HepG2 (cell line): Measurements from ENCODE around the gene GUK1. TPM values are rescaled to one million over a fixed set of nuclear protein-coding genes. Genes with fewer than 3 reads are reported as not detected.
"Not testable (repeated sequence)": the region's sequence is repeated elsewhere in the genome, so short reads cannot be mapped to it uniquely, and the experiment has no call there.

ENCODE experiments used
- ATAC-seq: fragments of 200-7000 bp; cut with Tn5 transposase; 3 replicates; pipeline ENCODE4 v1.9.1; 2020; ENCODE audit warnings: mild to moderate bottlenecking, moderate library complexity
- BruUV-seq: library from RNA; stranded (reverse); fragments of 400-500 nt; replicated peaks from 2 replicates; lab custom pipeline; 2021; lab: Mats Ljungman, UMichigan
- CTCF ChIA-PET: fragments of 300-600 bp; formaldehyde crosslinking; extraction: SDS; loops from one replicate; lab custom pipeline; 2021; ENCODE audit warnings: low total read pairs, inconsistent platforms, low intra/inter-chr PET ratio; lab: Yijun Ruan, JAX
- POLR2A ChIA-PET: fragments of 350-600 bp; sonication (Branson Sonifier 250); formaldehyde crosslinking; loops from one replicate; lab custom pipeline; 2020; ENCODE audit warnings: antibody characterized with exemption, inconsistent platforms; lab: Yijun Ruan, JAX
- DNase-seq: peaks from one replicate; pipeline ENCODE4 v3.0.0-alpha.2; 2015; ENCODE audit warnings: low spot score
- FAIRE-seq: peaks from 3 replicates; lab custom pipeline; 2011; peaks lifted over from hg19 to GRCh38; lab: Jason Lieb, UNC
- H2AFZ ChIP-seq: one replicate; pipeline ENCODE4 v1.6.1; 2011; ENCODE audit warnings: low read length, inconsistent platforms
- H3K27ac ChIP-seq: fragments of 300-600 bp; 3 replicates; pipeline ENCODE4 v1.8.0; 2011; ENCODE audit warnings: mixed run types, mild to moderate bottlenecking, mixed read lengths, low read length, inconsistent platforms; ENCODE audit not compliant: insufficient read depth; ENCODE audit errors: extremely low read length
- H3K27me3 ChIP-seq, 2 experiments: fragments of 200-600 bp in 1 of 2; 2 replicates in 1 of 2; 3 replicates in 1 of 2; pipeline versions ENCODE4 v1.6.0 to v1.8.0; 2011; ENCODE audit warnings: low read length in 2 of 2, mild to moderate bottlenecking in 2 of 2, moderate library complexity in 2 of 2, inconsistent platforms in 1 of 2; ENCODE audit not compliant: insufficient read depth in 2 of 2, control insufficient read depth in 1 of 2
- H3K36me3 ChIP-seq, 2 experiments: fragments of 200-600 bp in 1 of 2; replicated peaks in 1 of 2; 2 replicates in 1 of 2; 3 replicates in 1 of 2; pipeline versions ENCODE4 v1.5.1 to v1.8.0; 2011; ENCODE audit warnings: low read length in 2 of 2, inconsistent platforms in 1 of 2; ENCODE audit not compliant: insufficient read depth in 2 of 2, control insufficient read depth in 1 of 2
- H3K4me1 ChIP-seq: 2 replicates; pipeline ENCODE4 v1.5.1; 2012; ENCODE audit warnings: low read length, inconsistent platforms; ENCODE audit not compliant: insufficient read depth
- H3K4me2 ChIP-seq: 2 replicates; pipeline ENCODE4 v1.6.0; 2011; ENCODE audit warnings: low read depth, low read length, inconsistent platforms
- H3K4me3 ChIP-seq, 3 experiments: fragments of 200-600 bp in 1 of 3; sonication (generic), shearing (Covaris generic) in 1 of 3; replicated peaks in 1 of 3; 2 replicates each; pipeline ENCODE4 v1.5.1; 2011 to 2016; ENCODE audit warnings: low read length in 3 of 3, inconsistent platforms in 2 of 3, low read depth in 2 of 3, mild to moderate bottlenecking in 2 of 3, control low read depth in 1 of 3, mixed read lengths in 1 of 3; ENCODE audit not compliant: insufficient read depth in 1 of 3
- H3K79me2 ChIP-seq: one replicate; pipeline ENCODE4 v1.6.1; 2011; ENCODE audit warnings: low read length, inconsistent platforms; ENCODE audit not compliant: insufficient read depth
- H3K9ac ChIP-seq: 2 replicates; pipeline ENCODE4 v1.6.0; 2011; ENCODE audit warnings: mild to moderate bottlenecking, low read depth, low read length, inconsistent platforms; ENCODE audit not compliant: insufficient read depth
- H3K9me3 ChIP-seq: 2 replicates; pipeline ENCODE4 v1.5.1; 2012; ENCODE audit warnings: mild to moderate bottlenecking, low read length
- H4K20me1 ChIP-seq: 2 replicates; pipeline ENCODE4 v1.6.0; 2011; ENCODE audit warnings: inconsistent platforms, mild to moderate bottlenecking, low read length, moderate library complexity; ENCODE audit not compliant: insufficient read depth
- CEBPB ChIP-seq: IDR thresholded peaks from 2 replicates; pipeline ENCODE4 v1.6.1; 2011; ENCODE audit warnings: low read depth, low read length, improper control_type of control experiment, borderline replicate concordance
- CEBPG ChIP-seq: IDR thresholded peaks from 2 replicates; pipeline ENCODE4 v1.6.1; 2016
- KDM2A ChIP-seq: sonication (generic); formaldehyde crosslinking; IDR thresholded peaks from 2 replicates; pipeline ENCODE4 v1.4.0; 2020; ENCODE audit warnings: low read depth, missing genetic modification reagents, borderline replicate concordance
- ZNF574 ChIP-seq: sonication (generic); formaldehyde crosslinking; IDR thresholded peaks from 2 replicates; pipeline ENCODE4 v1.4.0; 2020; ENCODE audit warnings: missing genetic modification reagents
- WGBS: methylation state at CpG from one replicate; pipeline ENCODE4 v1.1.6; 2017; ENCODE audit warnings: low lambda C conversion rate; 5-methylcytosine and 5-hydroxymethylcytosine counted together
- in situ Hi-C: cut with HindIII; loops from 2 replicates; pipeline ENCODE4 v1.10.0; 2017; ENCODE audit warnings: low pct_unique_long_range_greater_than_20kb; ENCODE audit not compliant: extremely low pct_ligation_motif_present
- intact Hi-C: fragments of 100-400 bp; cut with micrococcal nuclease; formaldehyde crosslinking; loops from one replicate; pipeline ENCODE4 v1.10.0; 2022; ENCODE audit not compliant: unreplicated experiment
- polyA plus RNA-seq, 8 experiments: library from polyadenylated mRNA; depleted of rRNA in 3 of 8; stranded (reverse) in 7 of 8; unstranded in 1 of 8; fragments of >200 nt; fragmentation: Illumina TruSeq in 4 of 8; extraction: Trizol in 4 of 8; gene quantifications; 2 replicates each; pipeline versions ENCODE4 v1.2.1 to v1.2.3, GENCODE V29; 2011 to 2016; ENCODE audit warnings: low read depth in 4 of 8, missing spikeins in 1 of 8, mixed read lengths in 1 of 8; ENCODE audit not compliant: insufficient read depth in 1 of 8
- total RNA-seq, 5 experiments: library from RNA; depleted of rRNA; stranded (reverse); fragments of >200 nt; fragmentation: Illumina TruSeq; extraction: Trizol; gene quantifications; 2 replicates each; pipeline ENCODE4 v1.2.3, GENCODE V29; 2016; ENCODE audit warnings: low read depth in 1 of 5

GUK1 gene
- total and polyA plus RNA-seq, 2 of the 13 experiments (the other 11 are each of a cell fraction or from before 2014, with no cell fraction given) = 116 to 154 TPM

DNA sequence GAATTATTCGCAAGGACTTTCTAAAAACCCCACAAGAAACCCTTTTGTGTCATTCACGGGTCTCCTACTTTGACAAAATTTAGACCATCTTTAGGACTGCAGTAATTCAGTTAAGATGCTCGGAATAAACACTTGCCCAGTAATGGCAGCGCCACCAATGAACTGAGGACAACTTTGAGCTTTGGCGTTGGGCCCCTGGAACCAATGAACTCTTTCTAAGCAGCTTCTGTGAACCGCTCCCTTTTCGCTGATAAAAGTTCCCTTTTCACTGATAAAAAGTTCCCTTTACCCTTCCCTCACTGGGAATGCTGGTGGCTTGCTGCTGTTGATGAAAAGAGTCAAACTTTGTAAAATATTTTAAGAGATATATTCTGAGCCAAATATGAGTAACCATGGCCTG lies 29.5 kb upstream of the GUK1 start (continued):
- TF ChIP-seq KDM2A (CRISPR knock-in tag) (0 out of 2 replicates have a peak, but pooled peaks have one; percentile 10), ZNF574 (CRISPR knock-in tag) (0 out of 2 replicates have a peak, but pooled peaks have one; percentile 8)

GRCh38 chr1:228111315-228111714 lies 28.8 kb upstream of the GUK1 start:
- in situ Hi-C loops, H3K4me2 ChIP-seq, H3K27ac ChIP-seq, H3K9me3 ChIP-seq, H3K9ac ChIP-seq, BruUV-seq, ATAC-seq, H2AFZ ChIP-seq, H3K36me3 ChIP-seq, CTCF ChIA-PET, DNase-seq, FAIRE-seq, H4K20me1 ChIP-seq, H3K27me3 ChIP-seq, H3K4me3 ChIP-seq: not testable (repeated sequence)
- peak; percentile 48; the same call in 1 of the 2 replicates for TF ChIP-seq CEBPB
- TF ChIP-seq CEBPG (CRISPR knock-in tag) = 0 out of 2 replicates have a peak, but pooled peaks have one; percentile 26
- WGBS = 67% methylated on average over 6 of the region's 6 CpGs
- intact Hi-C loops = loop anchor here (2.0 kb wide), 1 partner anchor 29 kb away; the partner anchor contains the start of gene GUK1
- H3K4me1 ChIP-seq = peaks cover 45% of the 10 kb centered on the region
- POLR2A ChIA-PET = interaction anchor here (2.1 kb wide), 1 partner anchor 10 kb away, joined by 12 read pairs; no protein-coding TSS in a partner anchor
- H3K79me2 ChIP-seq = peaks cover 18% of the 10 kb centered on the region
